SK-N-SH (cell line): ENCODE measurements around the gene DYNLT3.

ENCODE experiments used
- CTCF ChIP-seq: fragments of 200-600 bp; sonication (generic); IDR thresholded peaks from 2 replicates; pipeline ENCODE4 v1.6.1; 2017; ENCODE audit warnings: antibody characterized with exemption, mild to moderate bottlenecking, moderate library complexity
- EZH2phosphoT487 ChIP-seq: fragments of 200-600 bp; sonication (generic); IDR thresholded peaks from 2 replicates; pipeline ENCODE4 v1.6.1; 2017; ENCODE audit warnings: low read depth, mixed run types, mild to moderate bottlenecking, antibody characterized with exemption, moderate library complexity, borderline replicate concordance
- REST ChIP-seq: IDR thresholded peaks from 2 replicates; pipeline ENCODE4 v1.6.1; 2012; ENCODE audit warnings: mild to moderate bottlenecking, low read depth, low read length, moderate library complexity
- SMC3 ChIP-seq: IDR thresholded peaks from 2 replicates; pipeline ENCODE4 v1.6.1; 2012; ENCODE audit warnings: low read depth, low read length, improper control_type of control experiment
- YY1 ChIP-seq: IDR thresholded peaks from 2 replicates; pipeline ENCODE4 v1.4.0; 2012; ENCODE audit warnings: low read depth, mild to moderate bottlenecking

GRCh38 chrX:37888010-37888409 lies 40.6 kb upstream of the DYNLT3 start:
- TF ChIP-seq CTCF (no peak), EZH2phosphoT487 (no peak), YY1 (no peak), REST (no peak), SMC3 (no peak)
